Ecto neural progenitor cell (in vitro differentiated cells): ENCODE results near the gene HSBP1.

Experiments used
- DNase-seq: peaks from one replicate; pipeline ENCODE4 v3.0.0-alpha.2; 2018; ENCODE audit warnings: low spot score

HSBP1 gene

GRCh38 chr16:83839561-83839960 lies 31.8 kb downstream of the HSBP1 start:
- no peak for DNase-seq

- DNase-seq = no peak
These were observed 32.4 kb downstream of the HSBP1 start for GRCh38 chr16:83840060-83840617.

GRCh38 chr16:83842291-83842690 lies 34.5 kb downstream of the HSBP1 start:
- DNase-seq = no peak

- no peak for DNase-seq
These were observed 35.2 kb downstream of the HSBP1 start for GRCh38 chr16:83842756-83843507.

GRCh38 chr16:83843657-83844056 lies 35.9 kb downstream of the HSBP1 start:
- peak; percentile 44 for DNase-seq

- DNase-seq = no peak
These were observed 37.5 kb downstream of the HSBP1 start for GRCh38 chr16:83845263-83845662.

GRCh38 chr16:83847371-83848225 lies 39.8 kb downstream of the HSBP1 start:
- DNase-seq = no peak

GRCh38 chr16:83849421-83849820 lies 41.6 kb downstream of the HSBP1 start:
- DNase-seq = no peak

GRCh38 chr16:83850947-83851346 lies 43.2 kb downstream of the HSBP1 start:
- DNase-seq = no peak

GRCh38 chr16:83851473-83851872 lies 43.7 kb downstream of the HSBP1 start:
- no peak for DNase-seq

- DNase-seq = no peak
These were observed 45.0 kb downstream of the HSBP1 start for GRCh38 chr16:83852774-83853173.

GRCh38 chr16:83853834-83854233 lies 46.1 kb downstream of the HSBP1 start:
- no peak for DNase-seq

GRCh38 chr16:83854420-83854819 lies 46.6 kb downstream of the HSBP1 start:
- DNase-seq = no peak

- no peak for DNase-seq
These were observed 49.0 kb downstream of the HSBP1 start for GRCh38 chr16:83856792-83857191.

GRCh38 chr16:83859265-83859664 lies 51.5 kb downstream of the HSBP1 start:
- DNase-seq = no peak

- no peak for DNase-seq
These were observed 54.9 kb downstream of the HSBP1 start for GRCh38 chr16:83862661-83863060.

- no peak for DNase-seq
These were observed 55.9 kb downstream of the HSBP1 start for GRCh38 chr16:83863682-83864081.
